Skin epidermis (tissue), 12 donors: ENCODE data around the gene MAP2K6.

Experiments
- H3K27ac ChIP-seq, 21 experiments: fragments of 200-600 bp; sonication (generic) in 11 of 21; one replicate each; pipeline ENCODE4 v1.5.0; 2020; ENCODE audit warnings: mild to moderate bottlenecking in 3 of 21, inconsistent platforms in 2 of 21, moderate library complexity in 2 of 21
- H3K4me3 ChIP-seq, 7 experiments: fragments of 200-600 bp; sonication (generic) in 2 of 7; one replicate each; pipeline ENCODE4 v1.5.0; 2020; ENCODE audit warnings: inconsistent platforms in 2 of 7, mild to moderate bottlenecking in 2 of 7, moderate library complexity in 1 of 7

Gene MAP2K6

DNA sequence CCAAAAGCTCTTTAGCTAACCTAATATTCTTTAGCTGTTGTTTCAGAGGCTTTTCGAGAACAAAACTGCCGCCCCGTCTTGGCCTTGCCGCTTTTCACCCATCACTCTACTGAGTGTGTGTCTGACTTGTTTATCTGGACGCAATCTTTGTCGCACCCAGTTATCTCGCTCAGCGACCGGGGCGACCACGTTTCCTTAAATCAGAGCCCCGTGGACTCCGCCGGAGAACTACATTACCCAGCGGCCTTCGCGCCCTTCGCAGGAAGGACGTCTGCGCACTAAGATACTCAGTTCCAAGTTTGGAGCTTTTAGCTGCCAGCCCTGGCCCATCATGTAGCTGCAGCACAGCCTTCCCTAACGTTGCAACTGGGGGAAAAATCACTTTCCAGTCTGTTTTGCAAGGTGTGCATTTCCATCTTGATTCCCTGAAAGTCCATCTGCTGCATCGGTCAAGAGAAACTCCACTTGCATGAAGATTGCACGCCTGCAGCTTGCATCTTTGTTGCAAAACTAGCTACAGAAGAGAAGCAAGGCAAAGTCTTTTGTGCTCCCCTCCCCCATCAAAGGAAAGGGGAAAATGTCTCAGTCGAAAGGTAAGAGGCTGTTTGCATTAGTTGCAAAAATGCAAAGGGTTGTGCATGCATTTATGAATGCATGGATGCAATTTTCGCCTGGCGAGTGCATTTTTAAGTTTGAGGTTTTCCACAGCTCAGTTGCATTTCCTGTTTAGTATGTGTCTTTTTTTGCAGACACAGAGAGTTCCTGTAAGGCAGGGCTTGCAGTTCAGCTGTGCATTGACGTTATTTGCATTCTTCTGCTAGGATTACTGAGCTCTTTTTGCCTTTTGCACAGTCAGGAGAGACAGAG is at the start of gene MAP2K6:
TSS of gene MAP2K6 (plus strand) at position 290 of the 867 bp plus-strand sequence. CDS start at position 578, 288 bp downstream.
- H3K4me3 ChIP-seq, result peak within 1 kb of the TSS; percentile 32 to 62 (median 48)
- H3K27ac ChIP-seq, result peak within 1 kb of the TSS in 19 of 21 experiments; percentile 10 to 76 (median 48)

GRCh38 chr17:69367298-69367697 is 47.2 kb upstream of the MAP2K6 start:
- Histone ChIP-seq H3K4me3 (no peak overlapping the region), H3K27ac (no peak overlapping the region)

DNA sequence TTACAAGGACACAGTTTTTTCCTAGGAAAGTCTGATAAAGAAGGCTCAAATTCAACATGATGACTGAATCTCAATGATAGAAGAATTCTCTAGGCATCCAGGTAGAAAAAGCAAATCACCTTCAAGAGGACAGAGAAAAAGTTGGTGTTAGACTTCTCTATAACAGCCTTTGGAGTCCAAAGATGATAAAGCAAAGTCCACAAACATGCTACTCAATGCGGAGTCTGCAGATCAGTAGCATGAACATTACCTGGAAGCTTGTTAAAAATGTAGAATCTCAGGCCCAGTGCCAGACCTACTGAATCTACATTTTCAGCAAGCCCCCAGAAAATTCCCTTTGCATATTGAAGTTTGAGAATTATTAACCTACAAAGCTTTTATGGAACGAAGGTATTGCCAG is 41.4 kb upstream of the MAP2K6 start:
- Histone ChIP-seq H3K27ac (no peak overlapping the region), H3K4me3 (no peak overlapping the region)

GRCh38 chr17:69375229-69375628 is 39.3 kb upstream of the MAP2K6 start:
- Histone ChIP-seq H3K27ac (no peak overlapping the region), H3K4me3 (no peak overlapping the region)

GRCh38 chr17:69388822-69389442 is 25.6 kb upstream of the MAP2K6 start:
- Histone ChIP-seq H3K27ac (no peak overlapping the region), H3K4me3 (no peak overlapping the region)

DNA sequence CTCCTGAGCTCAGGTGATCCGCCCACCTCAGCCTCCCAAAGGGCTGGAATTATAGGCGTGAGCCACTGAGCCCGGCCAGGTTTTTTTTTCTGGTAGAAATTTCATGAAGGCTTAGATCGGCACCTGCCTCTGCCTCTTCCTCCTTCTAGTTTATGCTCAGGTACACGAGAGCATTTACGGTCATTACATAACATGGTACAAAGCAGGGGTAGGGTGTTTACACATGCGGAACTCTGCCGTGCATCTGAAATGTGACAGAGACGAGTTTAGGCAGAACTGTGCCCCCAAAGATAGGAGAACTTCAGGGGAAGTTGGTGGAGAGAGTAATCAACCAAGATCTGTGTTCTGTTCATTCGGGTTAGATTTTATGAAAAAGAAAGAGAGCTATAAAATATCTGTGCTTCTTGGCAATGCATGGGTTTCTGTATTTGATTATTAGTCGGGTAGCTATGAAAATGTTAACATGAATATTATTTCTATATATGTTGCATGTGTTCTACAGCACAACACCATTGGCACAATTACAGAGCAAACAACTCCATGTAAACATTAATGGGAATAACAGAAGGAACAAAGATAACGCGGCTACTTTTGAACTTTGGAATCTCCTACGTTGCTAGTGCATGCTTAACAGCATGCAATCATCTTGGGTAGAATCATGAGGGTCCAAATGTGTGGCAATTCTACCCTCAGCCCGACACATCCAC is 23.5 kb upstream of the MAP2K6 start:
- Histone ChIP-seq H3K4me3 (no peak overlapping the region), H3K27ac (no peak overlapping the region)

GRCh38 chr17:69401251-69401650 is 13.2 kb upstream of the MAP2K6 start:
- Histone ChIP-seq H3K27ac (no peak overlapping the region), H3K4me3 (no peak overlapping the region)

GRCh38 chr17:69402052-69402451 is 12.4 kb upstream of the MAP2K6 start:
- H3K27ac ChIP-seq, result no peak overlapping the region
- no peak overlapping the region for H3K4me3 ChIP-seq

GRCh38 chr17:69404399-69404798 is 10.1 kb upstream of the MAP2K6 start:
- Histone ChIP-seq H3K27ac (no peak overlapping the region), H3K4me3 (no peak overlapping the region)

GRCh38 chr17:69405096-69405495 is 9.4 kb upstream of the MAP2K6 start:
- H3K27ac ChIP-seq, result no peak overlapping the region
- no peak overlapping the region for H3K4me3 ChIP-seq

- Histone ChIP-seq H3K27ac (no peak overlapping the region), H3K4me3 (no peak overlapping the region)
Measured at GRCh38 chr17:69406941-69407340, 7.6 kb upstream of the MAP2K6 start.

DNA sequence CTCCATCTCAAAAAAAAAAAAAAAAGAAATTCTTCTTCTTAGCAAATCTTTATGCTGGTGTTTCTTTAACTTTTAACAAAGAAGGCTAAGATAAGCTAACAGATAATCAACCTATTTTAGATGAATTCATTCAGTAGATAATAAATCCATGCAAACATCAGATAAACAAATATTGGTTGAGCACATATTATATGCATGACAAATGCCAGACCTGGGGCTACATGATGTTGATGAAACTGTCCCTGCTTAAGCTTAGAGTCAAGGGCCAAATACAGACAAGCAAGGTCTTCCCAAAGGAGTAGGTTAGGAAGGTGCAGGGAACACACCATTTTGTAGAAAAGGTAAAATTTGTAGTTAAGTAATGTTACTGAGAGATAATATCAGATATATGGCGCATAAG is 6.7 kb upstream of the MAP2K6 start:
- Histone ChIP-seq H3K27ac (no peak overlapping the region), H3K4me3 (no peak overlapping the region)

DNA sequence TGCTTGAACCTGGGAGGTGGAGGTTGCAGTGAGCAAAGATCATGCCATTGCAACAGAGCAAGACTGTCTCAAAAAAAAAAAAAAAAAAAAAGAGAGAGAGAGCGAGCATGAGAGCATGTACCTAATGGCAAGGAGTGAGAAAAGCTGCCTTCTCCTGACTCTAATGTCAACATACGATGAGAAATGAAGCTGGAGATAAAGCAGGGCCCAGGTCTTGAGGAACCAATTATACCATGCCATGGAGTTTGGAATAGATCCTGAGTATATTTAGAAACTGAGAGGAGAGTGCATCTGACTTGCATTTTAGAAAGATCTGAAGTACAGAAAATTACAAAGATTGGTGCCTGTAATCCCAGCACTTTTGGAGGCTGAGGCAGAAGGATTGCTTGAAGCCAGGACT is 3.8 kb upstream of the MAP2K6 start:
- no peak overlapping the region for H3K27ac ChIP-seq
- no peak overlapping the region for H3K4me3 ChIP-seq

DNA sequence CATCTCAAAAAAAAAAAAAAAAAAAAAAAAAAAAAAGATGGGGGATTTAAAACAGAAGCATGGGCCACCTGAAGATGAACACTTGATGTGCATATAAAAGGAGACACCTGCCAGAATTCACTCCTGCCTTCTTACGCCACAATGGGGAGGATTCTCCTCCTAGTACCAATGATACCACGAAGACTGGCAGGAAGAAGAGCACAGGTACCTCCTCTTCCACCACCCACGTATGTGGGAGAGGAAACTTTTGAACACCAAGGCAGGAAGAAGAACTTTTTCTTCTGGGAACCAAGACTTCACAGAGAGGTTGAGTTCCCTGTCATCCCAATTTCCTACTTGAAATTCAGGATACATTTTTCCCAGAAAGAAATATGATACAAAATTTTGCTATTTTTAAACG is 2.7 kb upstream of the MAP2K6 start:
- H3K4me3 ChIP-seq, result no peak overlapping the region

GRCh38 chr17:69412251-69412671 is 2.2 kb upstream of the MAP2K6 start:
- Histone ChIP-seq H3K4me3 (no peak overlapping the region), H3K27ac (no peak overlapping the region)

More for the DNA sequence above, 2.7 kb upstream of the MAP2K6 start:
- H3K27ac ChIP-seq, result no peak overlapping the region

DNA sequence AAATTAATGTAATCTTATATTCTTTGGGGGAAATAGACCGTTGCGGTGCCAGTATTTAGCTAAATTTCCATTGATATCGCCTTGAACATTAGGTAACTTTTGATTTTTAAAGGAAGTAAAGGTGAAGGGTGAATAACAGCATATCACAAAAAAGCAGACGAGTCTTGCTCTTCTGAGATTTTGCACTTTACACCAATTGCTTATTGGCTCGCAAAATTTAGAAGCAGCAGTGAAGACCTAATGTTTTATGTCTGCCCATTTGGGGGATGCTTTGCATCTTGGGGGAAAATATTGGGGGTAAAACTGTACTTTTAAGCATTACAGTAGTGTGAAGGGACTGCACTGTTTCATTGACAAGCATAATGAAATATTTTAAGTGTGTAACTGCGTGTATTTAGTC is 934 bp downstream of the MAP2K6 start:
- Histone ChIP-seq H3K4me3 (peak overlapping the region; percentile 32 to 62 (median 48)), H3K27ac (peak overlapping the region in 10 of 21 experiments; percentile 10 to 70 (median 49))

- Histone ChIP-seq H3K4me3 (no peak overlapping the region), H3K27ac (peak overlapping the region in 2 of 21 experiments; percentile 31 to 51)
Measured at GRCh38 chr17:69417545-69418483, 3.3 kb downstream of the MAP2K6 start.

- no peak overlapping the region for H3K4me3 ChIP-seq
- no peak overlapping the region for H3K27ac ChIP-seq
Measured at GRCh38 chr17:69418535-69418934, 4.0 kb downstream of the MAP2K6 start.

- Histone ChIP-seq H3K27ac (no peak overlapping the region), H3K4me3 (no peak overlapping the region)
Measured at GRCh38 chr17:69423450-69423849, 9.0 kb downstream of the MAP2K6 start.
